Fibroblast of peridontal ligament (primary cell): ENCODE measurements around the gene CSPG5.

Experiments used
- DNase-seq: peaks from one replicate; pipeline ENCODE4 v3.0.0-alpha.2; 2010; ENCODE audit errors: extremely low read depth

The CSPG5 gene, protein sequence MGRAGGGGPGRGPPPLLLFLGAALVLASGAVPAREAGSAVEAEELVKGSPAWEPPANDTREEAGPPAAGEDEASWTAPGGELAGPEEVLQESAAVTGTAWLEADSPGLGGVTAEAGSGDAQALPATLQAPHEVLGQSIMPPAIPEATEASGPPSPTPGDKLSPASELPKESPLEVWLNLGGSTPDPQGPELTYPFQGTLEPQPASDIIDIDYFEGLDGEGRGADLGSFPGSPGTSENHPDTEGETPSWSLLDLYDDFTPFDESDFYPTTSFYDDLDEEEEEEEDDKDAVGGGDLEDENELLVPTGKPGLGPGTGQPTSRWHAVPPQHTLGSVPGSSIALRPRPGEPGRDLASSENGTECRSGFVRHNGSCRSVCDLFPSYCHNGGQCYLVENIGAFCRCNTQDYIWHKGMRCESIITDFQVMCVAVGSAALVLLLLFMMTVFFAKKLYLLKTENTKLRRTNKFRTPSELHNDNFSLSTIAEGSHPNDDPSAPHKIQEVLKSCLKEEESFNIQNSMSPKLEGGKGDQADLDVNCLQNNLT

DNA sequence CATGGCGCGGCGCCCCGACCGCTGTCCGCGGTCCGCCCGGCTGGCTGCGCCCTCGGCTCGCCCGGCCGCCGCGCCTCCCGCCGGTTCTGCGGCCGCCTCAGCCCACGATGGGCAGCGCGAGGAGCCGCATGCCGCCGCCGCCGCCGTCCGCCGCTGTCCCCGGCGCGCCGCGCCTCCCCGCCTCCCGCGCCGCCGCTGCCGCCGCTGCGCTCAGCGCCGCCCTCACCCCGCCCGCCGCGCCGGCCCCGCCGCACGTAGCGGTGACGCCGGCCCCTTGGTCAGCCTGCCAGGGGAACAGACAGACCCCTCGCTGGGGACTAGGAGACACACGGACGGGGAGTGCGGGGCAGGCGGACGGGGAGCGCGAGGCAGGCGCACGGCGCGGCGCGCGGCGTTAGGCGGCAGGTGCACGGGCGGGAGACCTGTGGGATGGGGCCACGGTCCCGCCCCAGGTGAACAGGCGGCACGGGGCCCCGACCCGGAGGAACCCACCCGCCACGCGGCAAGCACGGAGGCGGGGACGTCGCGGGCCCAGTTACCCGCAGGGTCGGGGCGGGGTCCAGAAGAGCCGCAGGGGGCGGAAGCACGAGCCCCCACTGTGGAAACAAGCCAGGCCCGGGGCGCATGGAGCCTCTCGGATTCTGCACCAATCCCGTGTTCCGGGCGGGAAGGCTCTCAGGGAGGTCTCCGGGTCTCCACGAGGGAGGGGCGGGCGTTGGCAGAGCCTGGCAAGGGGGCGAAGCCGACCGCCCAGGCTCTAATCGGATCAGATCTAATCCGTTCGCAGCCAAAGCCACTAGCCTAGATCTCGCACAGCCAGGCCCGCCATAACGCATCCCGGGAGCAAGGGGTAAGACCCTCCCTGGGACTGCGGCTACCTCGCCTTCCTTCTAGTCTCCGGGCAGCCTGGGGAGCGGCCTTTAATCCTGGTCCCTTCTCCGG, at the start of gene CSPG5:
Gene CSPG5 (minus strand): TSS at position 175 of the 942 bp plus-strand sequence. CDS start 172 bp downstream, at position 3.
- no peak for DNase-seq

- DNase-seq: no peak
Observed at GRCh38 chr3:47628426-47628825, 49.8 kb upstream of the CSPG5 start.

DNA sequence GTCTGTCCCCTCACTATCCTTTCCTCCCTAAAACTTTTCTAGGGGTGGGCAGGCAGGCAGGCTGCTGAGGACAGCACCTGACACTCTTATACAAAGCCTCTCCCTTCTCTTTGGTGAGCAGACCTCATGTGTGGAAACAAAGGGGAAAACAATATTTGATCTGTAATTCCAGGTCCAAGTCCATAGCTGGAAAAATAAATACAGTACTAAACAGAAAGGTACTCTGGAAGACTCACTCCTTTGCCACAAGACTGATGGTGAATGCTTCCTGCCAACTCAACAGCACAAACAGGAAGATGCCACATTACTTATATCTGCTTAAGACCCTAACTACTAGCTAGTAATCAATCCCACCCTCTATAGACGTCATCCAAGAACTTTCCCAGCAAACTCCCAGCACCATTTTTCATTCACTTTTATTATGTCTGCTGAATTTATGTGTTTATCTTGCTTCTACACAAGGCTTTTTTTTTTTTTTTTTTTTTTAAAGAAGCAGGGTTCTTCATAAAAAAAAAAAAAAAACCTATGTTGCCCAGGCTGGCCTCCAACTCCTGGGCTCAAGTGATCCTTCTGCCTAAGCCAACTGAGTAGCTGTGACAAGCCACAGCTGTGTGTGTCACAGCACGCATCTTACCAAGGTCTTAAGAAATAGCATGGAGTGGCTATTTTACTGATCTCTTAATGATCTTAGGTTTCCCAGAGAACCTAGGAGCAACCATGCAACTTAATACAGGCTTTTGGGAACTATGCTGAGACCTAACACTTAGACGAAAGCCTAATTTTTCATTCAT, 44.2 kb upstream of the CSPG5 start:
- no peak for DNase-seq

DNA sequence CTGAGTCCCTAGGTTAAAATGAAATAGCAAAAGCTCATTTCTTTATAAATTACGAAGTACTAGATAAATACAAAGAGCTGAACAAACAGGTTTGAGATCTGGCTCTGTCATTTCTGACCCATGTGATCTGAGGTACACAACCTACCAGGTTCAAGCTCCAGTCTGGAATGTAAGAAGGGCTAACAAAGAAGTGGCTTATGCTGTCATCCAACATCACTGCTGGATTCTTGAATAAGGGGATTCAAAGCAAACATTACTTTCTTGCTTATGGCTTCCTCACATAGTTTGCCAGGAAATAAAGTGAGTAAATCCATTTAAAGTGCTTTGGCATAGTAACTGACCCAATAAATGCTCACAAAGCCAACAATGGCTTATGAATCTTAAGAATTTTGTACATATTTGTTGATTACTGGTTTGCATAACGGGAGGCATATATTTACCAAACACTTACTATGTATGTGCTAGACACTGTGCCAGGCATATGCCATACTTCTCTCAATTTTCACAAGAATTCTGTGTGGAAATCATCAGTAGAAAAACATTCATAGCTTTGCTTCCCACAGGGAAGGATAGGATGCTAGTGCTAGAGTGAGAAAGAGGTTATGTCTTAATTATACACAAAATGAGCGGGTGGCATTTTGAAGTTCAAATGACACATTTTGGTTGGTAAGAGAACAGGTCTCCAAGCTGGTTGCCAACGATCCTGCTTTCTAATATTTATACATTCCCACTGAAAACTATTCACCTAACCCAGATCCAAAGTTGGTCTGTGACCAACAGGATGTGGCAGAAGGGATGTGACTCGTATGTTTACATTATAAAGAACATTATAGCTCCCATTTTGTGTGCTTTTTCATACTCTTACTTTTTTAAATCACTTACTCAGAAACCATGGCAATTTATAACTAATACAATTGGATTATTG, 38.7 kb upstream of the CSPG5 start:
- DNase-seq: no peak

DNA sequence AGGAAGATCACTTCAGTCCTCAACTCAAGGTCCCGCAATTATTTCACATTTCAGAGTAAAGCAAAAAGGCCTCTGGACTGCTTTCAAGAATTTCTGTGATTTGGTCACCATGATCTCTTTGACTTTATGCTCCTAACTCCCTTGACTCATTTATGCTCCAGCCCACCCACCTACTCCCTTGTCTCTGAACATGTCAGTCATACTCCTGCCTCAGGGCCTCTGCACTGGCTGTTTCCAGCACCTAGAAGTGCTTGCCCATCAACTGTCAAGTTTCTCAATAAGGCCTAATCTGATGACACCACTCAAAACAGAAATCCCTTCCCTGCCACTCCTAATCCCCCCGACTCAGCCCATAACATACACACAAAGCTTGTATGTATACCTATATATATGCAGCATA, 36.1 kb upstream of the CSPG5 start:
- DNase-seq: no peak

DNA sequence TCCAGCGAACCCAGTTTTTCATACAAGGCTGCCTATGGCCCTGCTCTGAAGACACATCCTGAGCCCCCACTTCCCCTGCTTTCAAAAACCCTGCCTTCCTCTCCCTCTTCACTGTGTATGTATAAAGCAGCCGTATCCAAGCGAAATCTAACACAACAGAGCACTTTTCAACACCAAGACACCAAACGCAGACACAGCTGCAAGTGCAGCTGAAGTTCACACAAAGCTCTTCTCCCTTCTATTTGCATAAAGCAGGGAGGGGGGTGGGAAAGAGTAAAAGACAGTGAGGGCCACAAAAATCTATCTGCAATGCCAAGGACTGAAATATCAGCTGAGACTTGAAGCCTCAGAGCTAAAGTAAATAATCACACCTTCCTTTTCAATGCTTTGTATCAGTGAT, 35.1 kb upstream of the CSPG5 start:
- DNase-seq: no peak

GRCh38 chr3:47612879-47613278, 34.2 kb upstream of the CSPG5 start:
- DNase-seq: no peak

DNA sequence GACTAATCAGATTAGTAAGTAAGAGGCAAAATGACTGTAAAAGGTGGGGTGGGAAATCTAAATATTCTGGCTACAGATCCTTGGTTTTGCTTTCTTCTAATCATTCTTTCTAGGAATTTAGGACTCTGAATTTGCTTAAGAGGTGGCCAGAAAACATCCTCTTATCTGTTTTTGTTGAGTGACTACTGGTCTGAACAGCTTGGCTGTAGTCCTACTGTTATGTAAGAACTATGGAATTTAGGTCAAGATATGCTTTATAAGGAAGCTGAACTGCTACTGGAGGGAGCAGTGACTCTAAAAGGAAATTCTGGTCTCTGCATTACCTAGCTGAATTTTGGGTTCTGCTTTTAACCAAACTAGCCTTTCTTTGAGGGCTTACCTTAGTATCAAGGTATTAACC, 33.5 kb upstream of the CSPG5 start:
- DNase-seq: peak; percentile 68

DNA sequence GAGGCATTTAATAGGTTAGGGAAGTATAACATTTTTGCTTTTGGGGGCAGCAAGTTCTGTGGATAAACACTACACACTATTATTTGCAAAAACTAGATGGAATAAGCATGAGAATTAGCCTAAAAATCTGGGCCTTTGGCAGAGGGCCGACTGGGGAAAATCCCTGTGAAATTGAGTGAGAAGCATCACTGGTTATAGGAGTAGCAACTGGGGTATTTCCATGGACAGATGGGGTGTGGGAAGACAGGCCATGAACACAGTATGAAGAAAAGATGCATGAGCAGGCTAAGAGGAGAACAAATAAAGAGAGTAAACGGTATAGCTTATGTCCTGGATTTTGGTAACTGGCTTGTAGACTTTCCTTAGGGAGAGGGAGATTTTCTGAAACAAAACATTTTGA, 32.9 kb upstream of the CSPG5 start:
- no peak for DNase-seq

- DNase-seq: no peak
Observed at GRCh38 chr3:47610583-47610982, 31.9 kb upstream of the CSPG5 start.

GRCh38 chr3:47607335-47607734, 28.7 kb upstream of the CSPG5 start:
- DNase-seq: no peak

GRCh38 chr3:47606165-47606564, 27.5 kb upstream of the CSPG5 start:
- DNase-seq: no peak

- DNase-seq: no peak
Observed at GRCh38 chr3:47605652-47606051, 27.0 kb upstream of the CSPG5 start.

DNA sequence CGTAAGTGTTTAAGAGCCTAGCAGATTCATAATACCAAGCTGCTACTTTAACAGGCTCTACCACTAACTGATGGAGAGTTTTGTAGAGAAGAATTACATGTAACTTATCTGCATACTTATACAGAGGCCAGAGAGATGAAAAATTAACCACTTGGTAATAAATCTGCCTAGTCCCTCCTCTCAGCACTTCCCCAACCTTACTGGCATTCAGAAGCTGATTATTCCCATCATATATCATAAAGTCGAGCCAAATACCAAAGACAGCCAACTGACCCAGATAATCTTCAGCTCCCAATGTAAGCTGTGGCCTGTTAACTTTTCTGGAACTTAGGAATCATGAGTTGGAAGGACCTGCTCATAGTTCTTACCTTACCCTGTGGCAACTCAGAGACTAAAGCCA, 25.5 kb upstream of the CSPG5 start:
- no peak for DNase-seq

GRCh38 chr3:47603332-47603731, 24.7 kb upstream of the CSPG5 start:
- DNase-seq: no peak

DNA sequence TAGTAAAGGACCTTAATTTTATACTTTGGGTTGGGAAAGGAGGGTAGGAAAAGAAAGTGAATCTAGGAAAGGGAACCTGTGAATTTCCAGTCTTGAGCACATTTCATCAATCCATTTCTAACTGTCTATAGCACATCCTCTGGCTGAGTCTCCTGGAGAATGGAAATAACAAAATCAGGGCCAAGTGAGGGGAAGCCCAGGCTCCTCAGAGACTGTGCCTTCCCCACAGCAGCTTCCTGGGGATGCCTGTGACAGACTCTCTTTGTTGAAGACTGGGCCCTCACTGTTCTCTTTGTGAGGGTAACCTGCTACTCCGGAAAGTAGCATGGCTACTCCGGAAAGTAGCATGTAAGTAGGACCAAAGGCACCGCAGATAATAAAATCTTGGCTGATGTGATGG, 22.6 kb upstream of the CSPG5 start:
- DNase-seq: no peak

- no peak for DNase-seq
Observed at GRCh38 chr3:47594792-47595191, 16.1 kb upstream of the CSPG5 start.

DNA sequence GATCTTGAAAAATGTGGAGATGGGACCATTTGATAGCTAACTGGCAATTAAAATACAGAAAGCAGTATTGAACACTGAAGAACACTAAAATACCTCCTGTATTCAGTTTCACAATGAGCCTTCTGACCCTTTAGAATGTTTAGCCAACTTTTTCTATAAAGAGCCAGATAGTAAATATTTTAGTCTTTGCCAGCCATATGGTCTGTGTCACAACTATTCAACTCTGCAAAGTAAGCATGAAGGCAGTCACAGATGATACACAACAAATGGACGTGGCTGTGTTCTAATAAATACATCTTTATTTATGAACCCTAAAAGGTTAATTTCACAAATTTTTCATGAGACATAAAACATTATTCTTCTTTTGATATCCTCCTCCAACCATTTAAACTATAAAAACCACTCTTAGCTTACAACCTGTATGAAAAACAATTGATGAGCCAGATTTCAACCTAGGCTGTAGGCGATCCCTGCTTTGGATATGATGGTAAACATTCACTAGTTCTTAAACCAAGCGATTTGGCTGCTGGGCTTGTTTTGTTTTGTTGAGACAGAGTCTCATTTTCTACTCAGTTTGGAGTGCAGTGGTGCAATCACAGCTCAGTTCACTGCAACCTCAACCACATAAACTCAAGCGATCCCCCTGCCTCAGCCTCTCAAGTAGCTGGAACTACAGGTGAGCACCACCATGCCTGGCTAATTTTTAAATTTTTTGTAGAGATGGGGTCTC, 13.6 kb upstream of the CSPG5 start:
- DNase-seq: no peak

- no peak for DNase-seq
Observed at GRCh38 chr3:47590216-47590615, 11.6 kb upstream of the CSPG5 start.

- no peak for DNase-seq
Observed at GRCh38 chr3:47588587-47588986, 9.9 kb upstream of the CSPG5 start.
